HepG2 (cell line): ENCODE data around the gene LUC7L2. TPM values are rescaled to one million over a fixed set of nuclear protein-coding genes. Genes with fewer than 3 reads are reported as not detected.
A peak's percentile ranks its signal among the peaks of the same experiment; 100 is the strongest.

ENCODE experiments used
- CBFB ChIP-seq: sonication (generic); formaldehyde crosslinking; IDR thresholded peaks from 2 replicates; pipeline ENCODE4 v1.4.0; 2020; ENCODE audit warnings: missing genetic modification reagents
- DR1 ChIP-seq: sonication (generic); formaldehyde crosslinking; IDR thresholded peaks from 2 replicates; pipeline ENCODE4 v1.8.0; 2021; ENCODE audit warnings: mild to moderate bottlenecking, missing genetic modification reagents, inconsistent platforms
- HMGA1 ChIP-seq: sonication (generic); formaldehyde crosslinking; conservative IDR thresholded peaks from 2 replicates; pipeline ENCODE4 v1.4.0; 2020; ENCODE audit warnings: missing genetic modification reagents
- HOXA3 ChIP-seq: sonication (generic); formaldehyde crosslinking; IDR thresholded peaks from 2 replicates; pipeline ENCODE4 v1.5.0; 2020; ENCODE audit warnings: missing genetic modification reagents
- NFIB ChIP-seq: sonication (generic); formaldehyde crosslinking; IDR thresholded peaks from 2 replicates; pipeline ENCODE4 v1.9.0; 2021; ENCODE audit warnings: missing genetic modification reagents, mild to moderate bottlenecking, borderline replicate concordance
- NONO ChIP-seq, 2 experiments: fragments of 450-650 bp in 1 of 2; sonication (generic) in 1 of 2; formaldehyde crosslinking in 1 of 2; IDR thresholded peaks in 1 of 2; conservative IDR thresholded peaks in 1 of 2; 2 replicates each; pipeline versions ENCODE4 v1.6.1 to v1.8.0; 2017 to 2022; ENCODE audit warnings: mild to moderate bottlenecking in 1 of 2, missing genetic modification reagents in 1 of 2, moderate library complexity in 1 of 2
- NR3C1 ChIP-seq: sonication (generic); formaldehyde crosslinking; IDR thresholded peaks from 2 replicates; pipeline ENCODE4 v1.4.0; 2020; ENCODE audit warnings: missing genetic modification reagents
- POGZ ChIP-seq: sonication (generic); formaldehyde crosslinking; IDR thresholded peaks from 2 replicates; pipeline ENCODE4 v1.4.0; 2020; ENCODE audit warnings: mild to moderate bottlenecking, missing genetic modification reagents
- RARA ChIP-seq: IDR thresholded peaks from 2 replicates; pipeline ENCODE4 v1.6.1; 2016; ENCODE audit warnings: missing genetic modification reagents, missing compliant biosample characterization
- SRY ChIP-seq: sonication (generic); formaldehyde crosslinking; IDR thresholded peaks from 2 replicates; pipeline ENCODE4 v1.8.0; 2022; ENCODE audit warnings: mild to moderate bottlenecking, missing genetic modification reagents
- ZNF292 ChIP-seq: sonication (generic); formaldehyde crosslinking; IDR thresholded peaks from 2 replicates; pipeline ENCODE4 v1.8.1; 2022; ENCODE audit warnings: mild to moderate bottlenecking, low read depth, missing genetic modification reagents, borderline replicate concordance
- ZNF557 ChIP-seq: sonication (generic); formaldehyde crosslinking; IDR thresholded peaks from 2 replicates; pipeline ENCODE4 v1.4.0; 2020; ENCODE audit warnings: missing genetic modification reagents
- ZNF605 ChIP-seq: sonication (generic); formaldehyde crosslinking; IDR thresholded peaks from 2 replicates; pipeline ENCODE4 v1.8.0; 2022; ENCODE audit warnings: mild to moderate bottlenecking, missing genetic modification reagents
- ZNF644 ChIP-seq: IDR thresholded peaks from 2 replicates; pipeline ENCODE4 v1.6.1; 2016; ENCODE audit warnings: low read depth
- ZNF703 ChIP-seq: sonication (generic); formaldehyde crosslinking; IDR thresholded peaks from 2 replicates; pipeline ENCODE4 v1.5.1; 2020; ENCODE audit warnings: missing genetic modification reagents, mild to moderate bottlenecking, moderate library complexity, borderline replicate concordance
- polyA plus RNA-seq, 8 experiments: library from polyadenylated mRNA; depleted of rRNA in 3 of 8; stranded (reverse) in 7 of 8; unstranded in 1 of 8; fragments of >200 nt; fragmentation: Illumina TruSeq in 4 of 8; extraction: Trizol in 4 of 8; gene quantifications; 2 replicates each; pipeline versions ENCODE4 v1.2.1 to v1.2.3, GENCODE V29; 2011 to 2016; ENCODE audit warnings: low read depth in 4 of 8, missing spikeins in 1 of 8, mixed read lengths in 1 of 8; ENCODE audit not compliant: insufficient read depth in 1 of 8
- total RNA-seq, 5 experiments: library from RNA; depleted of rRNA; stranded (reverse); fragments of >200 nt; fragmentation: Illumina TruSeq; extraction: Trizol; gene quantifications; 2 replicates each; pipeline ENCODE4 v1.2.3, GENCODE V29; 2016; ENCODE audit warnings: low read depth in 1 of 5
- TF ChIP-seq, protein P1 (sequence below): sonication (generic); formaldehyde crosslinking; IDR thresholded peaks from 2 replicates; pipeline ENCODE4 v1.8.0; 2022; ENCODE audit warnings: mild to moderate bottlenecking, missing genetic modification reagents
- TF ChIP-seq, protein P2 (sequence below): sonication (generic); formaldehyde crosslinking; IDR thresholded peaks from 2 replicates; pipeline ENCODE4 v1.8.1; 2022; ENCODE audit warnings: mild to moderate bottlenecking, missing genetic modification reagents
- TF ChIP-seq, protein P3 (sequence below): sonication (generic); formaldehyde crosslinking; IDR thresholded peaks from 2 replicates; pipeline ENCODE4 v1.9.0; 2021; ENCODE audit warnings: missing genetic modification reagents, borderline replicate concordance
- TF ChIP-seq, protein P4 (sequence below): sonication (generic); formaldehyde crosslinking; IDR thresholded peaks from 2 replicates; pipeline ENCODE4 v1.4.0; 2020; ENCODE audit warnings: missing genetic modification reagents, low read depth, mild to moderate bottlenecking, borderline replicate concordance
- TF ChIP-seq, protein P5 (sequence below): sonication (generic); formaldehyde crosslinking; IDR thresholded peaks from 2 replicates; pipeline ENCODE4 v1.4.0; 2020; ENCODE audit warnings: missing genetic modification reagents

The LUC7L2 gene
- total and polyA plus RNA-seq, 2 of the 13 experiments (the other 11 are each of a cell fraction or from before 2014, with no cell fraction given), result 17.9 to 50.7 TPM

DNA sequence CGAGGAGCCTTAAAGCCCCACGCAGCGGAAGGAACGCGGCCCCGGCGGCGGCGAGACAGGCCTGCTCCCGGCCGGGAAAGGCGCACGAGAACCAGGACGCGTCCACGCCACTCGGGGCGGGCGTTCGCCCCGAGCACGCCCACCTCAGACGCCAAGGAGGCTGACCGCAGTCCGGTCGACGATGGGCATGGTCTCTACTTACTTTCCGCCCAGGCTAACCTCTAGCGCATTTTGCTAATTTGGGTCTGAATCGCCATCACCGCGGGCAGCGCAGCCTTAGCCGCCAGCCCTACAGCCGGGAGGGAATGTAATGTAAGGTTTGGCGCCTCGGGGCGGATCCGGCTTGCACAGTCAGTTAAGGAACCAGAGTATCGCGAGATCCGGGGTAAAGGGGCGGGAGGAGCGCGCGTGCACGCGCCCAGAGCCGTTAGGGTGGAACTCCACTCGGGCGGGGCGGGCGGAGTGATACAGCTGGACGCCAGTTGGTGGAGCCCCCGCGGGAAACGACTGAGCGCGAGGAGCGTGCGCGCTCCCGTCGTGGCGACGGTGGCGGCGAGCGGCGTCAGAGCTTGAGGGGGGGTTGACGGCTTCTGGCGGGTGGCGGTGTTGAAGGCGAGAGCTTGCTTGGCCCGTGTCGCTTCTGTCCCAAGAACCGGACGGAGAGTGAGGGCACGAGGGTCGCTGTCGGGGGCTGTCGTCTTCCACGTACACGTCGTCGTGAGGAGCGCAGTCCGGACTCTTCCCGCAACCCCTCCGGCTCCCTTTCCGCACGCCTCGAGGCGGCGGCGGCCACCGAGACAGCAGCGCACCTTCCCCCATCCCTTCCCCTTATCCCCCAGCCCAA is at the start of gene LUC7L2 (continued):
- peak; percentile 89 for TF ChIP-seq SRY (CRISPR knock-in tag)
- peak; percentile 90 for TF ChIP-seq ZNF605
- TF ChIP-seq CBFB, result peak; percentile 50; the same call in 1 of the 2 replicates
- TF ChIP-seq DR1 (CRISPR knock-in tag), result peak; percentile 99
- no peak; the same call in 1 of the 2 replicates for TF ChIP-seq ZNF703
- TF ChIP-seq ZNF644 (CRISPR knock-in tag), result no peak
- 0 out of 2 replicates have a peak, but pooled peaks have one; percentile 66 for TF ChIP-seq ZNF557
- no peak for TF ChIP-seq HMGA1
- TF ChIP-seq NFIB (CRISPR knock-in tag), result no peak; the same call in 1 of the 2 replicates
- TF ChIP-seq, protein P1, sequence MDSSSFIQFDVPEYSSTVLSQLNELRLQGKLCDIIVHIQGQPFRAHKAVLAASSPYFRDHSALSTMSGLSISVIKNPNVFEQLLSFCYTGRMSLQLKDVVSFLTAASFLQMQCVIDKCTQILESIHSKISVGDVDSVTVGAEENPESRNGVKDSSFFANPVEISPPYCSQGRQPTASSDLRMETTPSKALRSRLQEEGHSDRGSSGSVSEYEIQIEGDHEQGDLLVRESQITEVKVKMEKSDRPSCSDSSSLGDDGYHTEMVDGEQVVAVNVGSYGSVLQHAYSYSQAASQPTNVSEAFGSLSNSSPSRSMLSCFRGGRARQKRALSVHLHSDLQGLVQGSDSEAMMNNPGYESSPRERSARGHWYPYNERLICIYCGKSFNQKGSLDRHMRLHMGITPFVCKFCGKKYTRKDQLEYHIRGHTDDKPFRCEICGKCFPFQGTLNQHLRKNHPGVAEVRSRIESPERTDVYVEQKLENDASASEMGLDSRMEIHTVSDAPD (CRISPR knock-in tag), result peak; percentile 15; the same call in 1 of the 2 replicates
- TF ChIP-seq ZNF292 (CRISPR knock-in tag), result 0 out of 2 replicates have a peak, but pooled peaks have one; percentile 32
- TF ChIP-seq, protein P2, sequence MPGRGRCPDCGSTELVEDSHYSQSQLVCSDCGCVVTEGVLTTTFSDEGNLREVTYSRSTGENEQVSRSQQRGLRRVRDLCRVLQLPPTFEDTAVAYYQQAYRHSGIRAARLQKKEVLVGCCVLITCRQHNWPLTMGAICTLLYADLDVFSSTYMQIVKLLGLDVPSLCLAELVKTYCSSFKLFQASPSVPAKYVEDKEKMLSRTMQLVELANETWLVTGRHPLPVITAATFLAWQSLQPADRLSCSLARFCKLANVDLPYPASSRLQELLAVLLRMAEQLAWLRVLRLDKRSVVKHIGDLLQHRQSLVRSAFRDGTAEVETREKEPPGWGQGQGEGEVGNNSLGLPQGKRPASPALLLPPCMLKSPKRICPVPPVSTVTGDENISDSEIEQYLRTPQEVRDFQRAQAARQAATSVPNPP (CRISPR knock-in tag), result peak; percentile 81
- no peak for TF ChIP-seq NONO (IDR thresholded peaks at IDR 0.05)
- peak; percentile 91 for TF ChIP-seq NONO (CRISPR knock-in tag; conservative IDR thresholded peaks at IDR 0.05)
- TF ChIP-seq, protein P3, sequence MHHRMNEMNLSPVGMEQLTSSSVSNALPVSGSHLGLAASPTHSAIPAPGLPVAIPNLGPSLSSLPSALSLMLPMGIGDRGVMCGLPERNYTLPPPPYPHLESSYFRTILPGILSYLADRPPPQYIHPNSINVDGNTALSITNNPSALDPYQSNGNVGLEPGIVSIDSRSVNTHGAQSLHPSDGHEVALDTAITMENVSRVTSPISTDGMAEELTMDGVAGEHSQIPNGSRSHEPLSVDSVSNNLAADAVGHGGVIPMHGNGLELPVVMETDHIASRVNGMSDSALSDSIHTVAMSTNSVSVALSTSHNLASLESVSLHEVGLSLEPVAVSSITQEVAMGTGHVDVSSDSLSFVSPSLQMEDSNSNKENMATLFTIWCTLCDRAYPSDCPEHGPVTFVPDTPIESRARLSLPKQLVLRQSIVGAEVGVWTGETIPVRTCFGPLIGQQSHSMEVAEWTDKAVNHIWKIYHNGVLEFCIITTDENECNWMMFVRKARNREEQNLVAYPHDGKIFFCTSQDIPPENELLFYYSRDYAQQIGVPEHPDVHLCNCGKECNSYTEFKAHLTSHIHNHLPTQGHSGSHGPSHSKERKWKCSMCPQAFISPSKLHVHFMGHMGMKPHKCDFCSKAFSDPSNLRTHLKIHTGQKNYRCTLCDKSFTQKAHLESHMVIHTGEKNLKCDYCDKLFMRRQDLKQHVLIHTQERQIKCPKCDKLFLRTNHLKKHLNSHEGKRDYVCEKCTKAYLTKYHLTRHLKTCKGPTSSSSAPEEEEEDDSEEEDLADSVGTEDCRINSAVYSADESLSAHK (CRISPR knock-in tag), result 0 out of 2 replicates have a peak, but pooled peaks have one; percentile 39
- TF ChIP-seq NR3C1 (CRISPR knock-in tag), result no peak
- TF ChIP-seq RARA (CRISPR knock-in tag), result 0 out of 2 replicates have a peak, but pooled peaks have one; percentile 16
- TF ChIP-seq HOXA3 (CRISPR knock-in tag), result peak; percentile 90
- peak; percentile 74 for TF ChIP-seq POGZ (CRISPR knock-in tag)
- TF ChIP-seq, protein P4, sequence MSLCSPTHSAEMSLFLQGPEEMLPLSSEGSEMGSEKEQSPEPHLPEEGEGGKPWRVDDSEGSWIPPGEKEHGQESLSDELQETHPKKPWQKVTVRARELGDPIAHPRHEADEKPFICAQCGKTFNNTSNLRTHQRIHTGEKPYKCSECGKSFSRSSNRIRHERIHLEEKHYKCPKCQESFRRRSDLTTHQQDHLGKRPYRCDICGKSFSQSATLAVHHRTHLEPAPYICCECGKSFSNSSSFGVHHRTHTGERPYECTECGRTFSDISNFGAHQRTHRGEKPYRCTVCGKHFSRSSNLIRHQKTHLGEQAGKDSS, result 0 out of 2 replicates have a peak, but pooled peaks have one; percentile 13
- TF ChIP-seq, protein P5, sequence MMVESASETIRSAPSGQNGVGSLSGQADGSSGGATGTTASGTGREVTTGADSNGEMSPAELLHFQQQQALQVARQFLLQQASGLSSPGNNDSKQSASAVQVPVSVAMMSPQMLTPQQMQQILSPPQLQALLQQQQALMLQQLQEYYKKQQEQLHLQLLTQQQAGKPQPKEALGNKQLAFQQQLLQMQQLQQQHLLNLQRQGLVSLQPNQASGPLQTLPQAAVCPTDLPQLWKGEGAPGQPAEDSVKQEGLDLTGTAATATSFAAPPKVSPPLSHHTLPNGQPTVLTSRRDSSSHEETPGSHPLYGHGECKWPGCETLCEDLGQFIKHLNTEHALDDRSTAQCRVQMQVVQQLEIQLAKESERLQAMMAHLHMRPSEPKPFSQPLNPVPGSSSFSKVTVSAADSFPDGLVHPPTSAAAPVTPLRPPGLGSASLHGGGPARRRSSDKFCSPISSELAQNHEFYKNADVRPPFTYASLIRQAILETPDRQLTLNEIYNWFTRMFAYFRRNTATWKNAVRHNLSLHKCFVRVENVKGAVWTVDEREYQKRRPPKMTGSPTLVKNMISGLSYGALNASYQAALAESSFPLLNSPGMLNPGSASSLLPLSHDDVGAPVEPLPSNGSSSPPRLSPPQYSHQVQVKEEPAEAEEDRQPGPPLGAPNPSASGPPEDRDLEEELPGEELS, result peak; percentile 68
